ENCODE data around the gene SLC25A20.

Gene SLC25A20

GRCh38 chr3:48897460-48898376, 964 bp downstream of the SLC25A20 start:
- FAIRE-seq = no peak

GRCh38 chr3:48896936-48897335, 1.7 kb downstream of the SLC25A20 start:
- no peak for FAIRE-seq

- no peak for FAIRE-seq
Observed at GRCh38 chr3:48894516-48894915, 4.2 kb downstream of the SLC25A20 start.

- no peak for FAIRE-seq
Observed at GRCh38 chr3:48891606-48892005, 7.1 kb downstream of the SLC25A20 start.

- no peak for FAIRE-seq
Observed at GRCh38 chr3:48885753-48886152, 12.9 kb downstream of the SLC25A20 start.

- no peak for FAIRE-seq
Observed at GRCh38 chr3:48881652-48882114, 17.0 kb downstream of the SLC25A20 start.

- FAIRE-seq = no peak
Observed at GRCh38 chr3:48881006-48881405, 17.7 kb downstream of the SLC25A20 start.

GRCh38 chr3:48879994-48880377, 18.7 kb downstream of the SLC25A20 start:
- no peak for FAIRE-seq

GRCh38 chr3:48879307-48879993, 19.2 kb downstream of the SLC25A20 start:
- FAIRE-seq = no peak

GRCh38 chr3:48877671-48878070, 21.0 kb downstream of the SLC25A20 start:
- no peak for FAIRE-seq

GRCh38 chr3:48863122-48863521, 35.6 kb downstream of the SLC25A20 start:
- FAIRE-seq = no peak

GRCh38 chr3:48859206-48859605, 39.5 kb downstream of the SLC25A20 start:
- FAIRE-seq = no peak

- FAIRE-seq = no peak
Observed at GRCh38 chr3:48858709-48859108, 40.0 kb downstream of the SLC25A20 start.

- no peak for FAIRE-seq
Observed at GRCh38 chr3:48857641-48858040, 41.0 kb downstream of the SLC25A20 start.

GRCh38 chr3:48856469-48856868, 42.2 kb downstream of the SLC25A20 start:
- no peak for FAIRE-seq

- no peak for FAIRE-seq
Observed at GRCh38 chr3:48855681-48856447, 42.8 kb downstream of the SLC25A20 start.

GRCh38 chr3:48852151-48852550, 46.5 kb downstream of the SLC25A20 start:
- no peak for FAIRE-seq

GRCh38 chr3:48851407-48851806, 47.3 kb downstream of the SLC25A20 start:
- no peak for FAIRE-seq

- no peak for FAIRE-seq
Observed at GRCh38 chr3:48848816-48849515, 49.7 kb downstream of the SLC25A20 start.

GRCh38 chr3:48847504-48848423, 50.9 kb downstream of the SLC25A20 start, which contains the start of gene PRKAR2A:
PRKAR2A (minus strand) TSS chr3:48847874; CDS start chr3:48847596, 278 bp downstream.
- no peak for FAIRE-seq

GRCh38 chr3:48847053-48847503, 51.6 kb downstream of the SLC25A20 start:
- FAIRE-seq = no peak

Data from islet of Langerhans (tissue), 1 donor.